IPS DF 6.9 (cell line): ENCODE results near the gene CLN6.

Source experiments
- DNase-seq: peaks from one replicate; pipeline ENCODE4 v3.0.0-alpha.2; 2013; ENCODE audit warnings: low read depth, low spot score
- H3K27ac ChIP-seq: one replicate; pipeline ENCODE4 v1.5.1; 2013; ENCODE audit warnings: low read length, control low read depth
- H3K27me3 ChIP-seq: 2 replicates; pipeline ENCODE4 v1.6.1; 2013; ENCODE audit warnings: mild to moderate bottlenecking, low read length; ENCODE audit not compliant: control insufficient read depth, insufficient read depth
- H3K36me3 ChIP-seq: 2 replicates; pipeline ENCODE4 v1.6.1; 2013; ENCODE audit warnings: low read length; ENCODE audit not compliant: control insufficient read depth, insufficient read depth
- H3K4me1 ChIP-seq: 2 replicates; pipeline ENCODE4 v1.6.1; 2013; ENCODE audit warnings: low read length; ENCODE audit not compliant: control insufficient read depth, insufficient read depth
- H3K4me3 ChIP-seq: 2 replicates; pipeline ENCODE4 v1.5.1; 2013; ENCODE audit warnings: mild to moderate bottlenecking, low read length
- H3K9me3 ChIP-seq: 2 replicates; pipeline ENCODE4 v1.6.1; 2013; ENCODE audit warnings: low read length, inconsistent platforms; ENCODE audit not compliant: control insufficient read depth, insufficient read depth
- WGBS: extraction: QIAGEN DNeasy Blood & Tissue Kit; methylation state at CpG from one replicate; pipeline ENCODE4 v1.1.7; 2013; ENCODE audit warnings: mixed read lengths, missing lambda C conversion rate; ENCODE audit not compliant: insufficient read length, insufficient coverage; 5-methylcytosine and 5-hydroxymethylcytosine counted together

Gene CLN6

DNA sequence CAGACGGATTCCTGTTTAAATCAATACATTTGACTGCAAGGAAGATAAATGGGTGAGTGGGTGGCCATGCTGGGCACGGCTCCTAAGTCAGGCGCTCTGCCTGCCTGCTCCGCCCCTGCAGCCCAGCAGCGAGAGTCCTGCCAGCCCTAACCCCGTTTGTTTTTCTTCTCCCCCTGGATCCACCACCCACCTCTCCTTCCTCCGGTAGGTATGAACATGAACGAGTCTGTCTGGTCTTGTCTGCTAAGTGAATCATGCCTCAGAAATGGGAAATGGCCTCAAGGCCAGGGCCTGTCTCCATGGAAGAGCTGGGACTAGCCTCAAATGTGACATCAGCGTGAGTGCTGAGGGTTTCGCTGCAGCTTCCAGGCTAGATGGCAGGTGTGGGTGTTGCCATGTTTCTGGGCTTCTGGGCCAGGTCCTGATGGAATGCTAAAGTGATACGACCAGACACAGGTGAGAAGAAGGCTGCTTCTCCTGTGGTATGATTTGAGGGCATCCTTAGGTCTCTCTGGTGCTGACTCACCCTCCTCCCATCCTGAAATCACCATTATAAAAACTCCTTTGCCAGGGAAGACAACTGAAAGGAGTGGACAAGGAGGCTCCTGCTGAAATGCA, 42.4 kb upstream of the CLN6 start:
- H3K27ac ChIP-seq, result no peak overlapping the region
- H3K27me3 ChIP-seq, result no peaks in the 10 kb centered on the region
- peaks cover 4% of the 10 kb centered on the region for H3K4me1 ChIP-seq
- no peaks in the 10 kb centered on the region for H3K36me3 ChIP-seq
- no peak for DNase-seq
- no CpG with 5 or more reads among the region's 11 CpGs for WGBS
- H3K9me3 ChIP-seq, result no peaks in the 10 kb centered on the region
- no peak overlapping the region for H3K4me3 ChIP-seq

DNA sequence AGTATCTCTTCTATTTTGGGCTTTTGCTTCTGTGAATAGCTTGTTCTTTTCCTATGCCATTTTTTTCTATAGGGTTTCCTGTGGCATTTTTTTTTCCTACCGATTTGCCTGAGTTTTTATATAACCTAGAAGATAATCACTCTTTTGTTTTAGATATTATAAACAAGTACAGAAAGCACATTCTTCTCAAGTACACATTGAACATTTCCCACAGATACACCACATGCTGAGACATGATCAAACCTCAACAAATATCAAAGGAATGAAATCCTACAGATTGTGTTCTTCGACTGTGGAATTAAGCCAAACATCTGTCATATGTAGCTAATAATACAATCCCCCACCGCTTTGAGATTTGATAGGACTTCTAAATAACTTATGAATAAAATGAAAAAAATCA, 38.9 kb upstream of the CLN6 start:
- H3K27me3 ChIP-seq, result no peaks in the 10 kb centered on the region
- H3K4me1 ChIP-seq, result peaks cover 4% of the 10 kb centered on the region
- H3K27ac ChIP-seq, result no peak overlapping the region
- no peak for DNase-seq
- H3K36me3 ChIP-seq, result no peaks in the 10 kb centered on the region
- no peaks in the 10 kb centered on the region for H3K9me3 ChIP-seq
- no peak overlapping the region for H3K4me3 ChIP-seq
- no CpG with 5 or more reads among the region's 3 CpGs for WGBS

DNA sequence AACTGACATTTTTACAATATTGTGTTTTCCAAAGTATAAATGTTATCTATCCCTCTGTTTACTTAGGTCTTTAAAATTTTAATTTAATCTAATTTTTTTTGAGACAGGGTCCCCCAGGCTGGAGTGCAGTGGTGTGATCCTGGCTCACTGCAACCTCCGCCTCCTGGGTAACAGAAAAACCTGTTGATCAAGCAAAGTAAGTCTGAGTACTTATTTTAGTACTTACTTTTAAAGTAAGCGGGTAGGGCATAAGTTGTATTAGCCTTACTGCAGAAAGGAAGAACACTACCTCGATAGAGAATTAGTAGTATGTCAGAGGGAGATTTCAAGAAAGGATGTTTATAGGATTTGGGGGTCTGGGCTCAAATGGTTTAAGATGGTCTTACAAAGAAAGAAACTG, 36.1 kb upstream of the CLN6 start:
- H3K4me1 ChIP-seq, result no peaks in the 10 kb centered on the region
- no peaks in the 10 kb centered on the region for H3K9me3 ChIP-seq
- H3K27ac ChIP-seq, result no peak overlapping the region
- DNase-seq, result no peak
- H3K4me3 ChIP-seq, result no peak overlapping the region
- no CpG with 5 or more reads among the region's 3 CpGs for WGBS
- no peaks in the 10 kb centered on the region for H3K36me3 ChIP-seq
- no peaks in the 10 kb centered on the region for H3K27me3 ChIP-seq

DNA sequence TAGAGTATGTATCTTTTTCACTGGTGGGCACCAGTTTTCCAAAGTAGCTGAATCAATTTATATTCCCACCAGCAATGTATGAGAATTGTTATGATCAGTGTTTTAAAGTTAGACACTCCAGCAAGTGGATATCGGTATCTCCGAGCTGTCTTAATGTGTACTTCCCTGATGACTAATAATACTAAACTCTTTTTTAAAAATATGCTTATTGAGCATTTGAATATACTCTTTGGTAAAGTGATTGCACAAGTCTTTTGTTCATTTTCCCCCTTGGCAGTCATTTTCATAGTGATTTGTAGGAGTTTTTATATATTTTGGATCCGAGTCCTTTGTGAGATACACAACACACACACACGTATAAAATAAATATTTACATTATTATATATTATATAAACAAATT, 35.6 kb upstream of the CLN6 start:
- Histone ChIP-seq H3K27ac (no peak overlapping the region), H3K4me3 (no peak overlapping the region), H3K27me3 (no peaks in the 10 kb centered on the region), H3K9me3 (no peaks in the 10 kb centered on the region), H3K36me3 (no peaks in the 10 kb centered on the region), H3K4me1 (no peaks in the 10 kb centered on the region)
- DNase-seq, result no peak
- WGBS, result no CpG with 5 or more reads among the region's 4 CpGs

DNA sequence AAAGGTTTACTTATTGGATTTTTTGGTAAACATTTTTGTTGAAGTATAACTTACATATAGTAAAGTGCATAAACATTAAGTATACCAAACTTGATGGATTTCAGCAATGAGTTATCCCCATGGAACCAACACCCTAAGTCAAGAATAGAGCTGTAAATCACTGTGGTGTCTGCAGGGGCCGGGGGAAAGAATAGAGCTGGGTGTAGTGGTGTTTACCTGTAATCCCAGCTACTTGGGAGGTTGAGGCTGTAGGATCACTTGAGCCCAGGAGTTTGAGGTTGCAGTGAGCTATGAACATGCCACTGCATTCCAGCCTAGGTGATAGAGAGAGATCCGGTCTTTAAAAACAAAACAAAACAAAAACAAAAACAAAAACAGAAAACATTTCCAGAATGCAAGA, 34.8 kb upstream of the CLN6 start:
- Histone ChIP-seq H3K4me1 (no peaks in the 10 kb centered on the region), H3K36me3 (no peaks in the 10 kb centered on the region), H3K27ac (no peak overlapping the region), H3K27me3 (no peaks in the 10 kb centered on the region), H3K9me3 (no peaks in the 10 kb centered on the region), H3K4me3 (no peak overlapping the region)
- DNase-seq, result no peak
- WGBS, result no CpG with 5 or more reads among the region's 2 CpGs

DNA sequence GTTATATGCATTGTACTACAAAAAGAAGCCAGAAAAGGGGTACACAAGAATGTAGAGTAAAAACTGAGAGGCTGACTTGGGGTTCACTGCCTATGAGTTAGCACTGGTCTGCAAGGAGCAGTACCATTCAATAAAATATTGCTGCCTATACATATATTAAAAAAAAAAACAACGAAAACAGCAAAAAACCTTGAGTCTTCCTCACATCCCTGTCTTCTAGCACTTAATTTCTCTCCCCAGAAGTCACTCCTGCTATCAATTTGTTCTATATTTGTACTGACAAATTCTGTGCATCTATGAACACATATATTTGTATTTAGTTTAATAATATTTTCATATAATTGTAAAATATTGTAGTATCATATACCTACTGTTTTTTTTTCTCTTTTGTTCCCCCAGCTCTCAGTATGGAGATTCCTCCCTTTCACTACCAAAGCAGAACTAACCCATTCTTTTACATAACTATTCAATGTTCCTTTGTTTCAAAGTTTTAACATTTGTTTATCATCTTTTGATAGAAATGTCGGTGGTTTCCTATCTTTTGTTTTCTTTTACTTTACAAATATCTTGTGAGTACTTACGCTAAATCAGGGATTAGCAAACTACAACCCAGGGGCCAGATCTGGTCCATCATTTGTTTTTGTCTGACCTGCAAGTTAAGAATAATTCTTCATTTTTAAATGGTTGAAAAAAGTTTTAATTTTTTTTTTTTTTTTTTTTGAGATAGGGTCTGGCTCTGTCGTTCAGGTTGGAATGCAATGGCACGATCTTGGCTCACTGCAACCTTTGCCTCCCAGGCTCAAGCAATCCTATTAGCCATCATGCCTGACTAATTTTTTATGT, 33.2 kb upstream of the CLN6 start:
- Histone ChIP-seq H3K9me3 (no peaks in the 10 kb centered on the region), H3K4me1 (no peaks in the 10 kb centered on the region), H3K27ac (no peak overlapping the region), H3K36me3 (no peaks in the 10 kb centered on the region), H3K27me3 (no peaks in the 10 kb centered on the region), H3K4me3 (no peak overlapping the region)
- no peak for DNase-seq
- whole genome bisulfite sequencing, result no CpG with 5 or more reads among the region's 5 CpGs

DNA sequence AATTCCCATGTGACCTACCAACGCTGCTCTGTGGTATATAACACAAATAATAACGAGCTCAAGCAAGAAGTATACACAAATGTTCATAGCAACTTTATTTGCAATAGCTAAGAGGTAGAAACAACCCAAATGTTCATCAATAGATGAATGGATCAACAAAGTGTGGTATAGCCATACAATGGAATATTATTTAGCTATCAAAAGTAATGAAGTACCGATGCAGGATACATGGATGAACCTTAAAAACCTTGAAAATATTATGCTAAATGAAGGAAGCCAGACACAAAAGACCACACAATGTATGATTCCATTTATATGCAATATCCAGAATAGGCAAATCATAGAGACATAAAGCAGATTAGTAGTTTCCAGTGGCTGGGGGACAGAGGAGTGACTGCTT, 32.5 kb upstream of the CLN6 start:
- no peak overlapping the region for H3K4me3 ChIP-seq
- no peak overlapping the region for H3K27ac ChIP-seq
- no peaks in the 10 kb centered on the region for H3K4me1 ChIP-seq
- no peaks in the 10 kb centered on the region for H3K27me3 ChIP-seq
- no peak for DNase-seq
- WGBS, result no CpG with 5 or more reads among the region's 3 CpGs
- no peaks in the 10 kb centered on the region for H3K36me3 ChIP-seq
- H3K9me3 ChIP-seq, result no peaks in the 10 kb centered on the region

DNA sequence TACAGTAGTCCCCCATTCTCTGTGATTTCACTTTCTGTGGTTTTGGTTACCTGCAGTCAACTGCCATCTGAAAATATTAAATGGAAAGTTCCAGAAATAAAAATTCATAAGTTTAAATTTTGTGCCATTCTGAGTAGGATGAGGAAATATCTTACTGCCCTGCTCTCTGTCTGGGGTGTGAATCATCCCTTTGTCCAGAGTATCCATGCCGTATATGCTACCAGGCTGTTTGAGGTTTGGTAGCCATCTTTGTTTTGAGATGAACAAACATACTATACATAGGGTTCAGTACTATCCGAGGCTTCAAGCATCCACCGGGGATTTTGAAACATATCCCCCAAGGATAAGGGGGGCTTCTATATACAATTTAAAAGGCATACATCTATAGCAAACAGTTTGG, 31.7 kb upstream of the CLN6 start:
- H3K36me3 ChIP-seq, result no peaks in the 10 kb centered on the region
- no peaks in the 10 kb centered on the region for H3K27me3 ChIP-seq
- H3K27ac ChIP-seq, result no peak overlapping the region
- no CpG with 5 or more reads among the region's 3 CpGs for WGBS
- no peaks in the 10 kb centered on the region for H3K9me3 ChIP-seq
- no peaks in the 10 kb centered on the region for H3K4me1 ChIP-seq
- DNase-seq, result no peak
- H3K4me3 ChIP-seq, result no peak overlapping the region

DNA sequence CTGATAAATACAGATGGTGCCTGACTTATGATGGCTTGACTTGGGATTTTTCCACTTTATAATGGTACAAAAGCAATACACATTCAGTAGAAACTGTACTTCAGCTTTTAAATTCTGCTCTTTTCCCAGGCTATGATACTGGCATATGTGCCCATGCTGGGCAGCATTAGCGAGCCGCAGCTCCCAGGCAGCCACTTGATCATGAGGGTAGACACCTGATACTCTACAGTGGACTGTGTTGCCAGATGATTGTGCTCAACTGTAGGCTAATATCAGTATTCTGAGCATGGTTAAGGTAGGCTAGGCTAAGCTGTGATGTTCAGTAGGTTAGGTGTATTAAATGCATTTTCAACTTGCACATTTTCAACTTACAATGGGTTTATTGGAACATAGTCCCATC, 30.4 kb upstream of the CLN6 start:
- Histone ChIP-seq H3K4me3 (no peak overlapping the region), H3K27ac (no peak overlapping the region), H3K36me3 (no peaks in the 10 kb centered on the region), H3K4me1 (no peaks in the 10 kb centered on the region), H3K9me3 (no peaks in the 10 kb centered on the region), H3K27me3 (no peaks in the 10 kb centered on the region)
- WGBS, result no CpG with 5 or more reads among the region's 2 CpGs
- DNase-seq, result no peak

DNA sequence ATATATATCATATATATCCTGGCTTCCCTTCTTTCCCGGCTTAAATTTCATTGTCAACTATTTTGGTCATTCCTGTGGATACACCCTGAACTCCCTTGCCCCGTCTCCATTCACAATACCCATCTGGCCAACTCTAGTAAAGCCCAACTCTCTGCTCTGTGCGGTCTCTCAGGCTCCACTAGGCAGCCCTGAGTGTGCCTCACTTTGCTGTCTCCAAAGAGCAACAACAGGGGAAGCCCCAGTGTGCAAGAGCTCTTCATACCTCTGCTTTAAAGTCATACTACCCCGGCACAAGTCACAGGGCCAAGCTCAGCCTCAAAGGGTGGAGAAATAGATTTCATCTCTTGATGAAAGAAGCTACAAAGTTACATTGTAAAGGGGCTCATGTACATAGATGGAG, 29.2 kb upstream of the CLN6 start:
- H3K27ac ChIP-seq, result no peak overlapping the region
- DNase-seq, result no peak
- H3K27me3 ChIP-seq, result no peaks in the 10 kb centered on the region
- H3K4me1 ChIP-seq, result no peaks in the 10 kb centered on the region
- no CpG with 5 or more reads among the region's 4 CpGs for WGBS
- H3K36me3 ChIP-seq, result no peaks in the 10 kb centered on the region
- no peak overlapping the region for H3K4me3 ChIP-seq
- H3K9me3 ChIP-seq, result no peaks in the 10 kb centered on the region
